Liver (tissue), 3 donors: ENCODE results near the gene C17orf58.

Experiments used
- EGR1 ChIP-seq, 2 donors: IDR thresholded peaks; 2 replicates each; pipeline ENCODE4 v1.6.1; 2016 to 2018; ENCODE audit warnings: antibody characterized with exemption in 2 of 2, low read depth in 2 of 2
- FOXA1 ChIP-seq: IDR thresholded peaks from 2 replicates; pipeline ENCODE4 v1.6.1; 2016; ENCODE audit warnings: antibody characterized with exemption
- GABPA ChIP-seq, 2 donors: IDR thresholded peaks in 1 of 2; conservative IDR thresholded peaks in 1 of 2; 2 replicates each; pipeline ENCODE4 v1.6.1; 2016; ENCODE audit warnings: antibody characterized with exemption in 2 of 2, mild to moderate bottlenecking in 1 of 2, moderate library complexity in 1 of 2
- JUND ChIP-seq, 2 donors: IDR thresholded peaks; 2 replicates each; pipeline ENCODE4 v1.6.1; 2016; ENCODE audit warnings: antibody characterized with exemption in 2 of 2
- RAD21 ChIP-seq, 2 donors: IDR thresholded peaks; 2 replicates each; pipeline ENCODE4 v1.6.1; 2016; ENCODE audit warnings: antibody characterized with exemption in 2 of 2, mild to moderate bottlenecking in 2 of 2
- SP1 ChIP-seq: IDR thresholded peaks from 2 replicates; pipeline ENCODE4 v1.6.1; 2018; ENCODE audit warnings: antibody characterized with exemption, mild to moderate bottlenecking
- TAF1 ChIP-seq: conservative IDR thresholded peaks from 2 replicates; pipeline ENCODE4 v1.6.1; 2016; ENCODE audit warnings: antibody characterized with exemption, mild to moderate bottlenecking
- YY1 ChIP-seq: IDR thresholded peaks from 2 replicates; pipeline ENCODE4 v1.6.1; 2016; ENCODE audit warnings: antibody characterized with exemption, mild to moderate bottlenecking
- TF ChIP-seq, protein P1 (sequence below): fragments of 150-350 bp; IDR thresholded peaks from 2 replicates; pipeline ENCODE4 v1.5.1; 2017; ENCODE audit warnings: improper control_type of control experiment, low read depth, low read length; ENCODE audit not compliant: missing input control
- TF ChIP-seq, protein P2 (sequence below): IDR thresholded peaks from 2 replicates; pipeline ENCODE4 v1.6.1; 2016; ENCODE audit warnings: antibody characterized with exemption
- donor health status: healthy.
- donor health status: healthy.

DNA sequence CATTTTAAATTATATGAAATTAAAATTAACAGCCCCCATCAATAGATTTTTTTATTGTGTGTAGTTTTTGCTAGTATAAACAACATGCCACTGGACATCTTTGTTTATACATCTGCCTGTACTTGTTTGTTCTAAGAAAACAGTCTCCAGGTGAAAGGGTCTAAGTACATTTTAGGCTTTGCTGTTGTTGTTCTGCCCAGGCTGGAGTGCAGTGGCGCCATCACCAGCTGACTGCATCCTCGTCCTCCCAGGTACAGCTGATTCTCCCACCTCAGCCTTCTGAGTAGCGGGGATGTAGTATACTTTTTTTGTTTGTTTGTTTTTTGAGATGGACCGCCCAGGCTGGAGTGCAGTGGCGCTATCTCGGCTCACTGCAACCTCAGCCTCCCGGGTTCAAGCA lies 25.5 kb downstream of the C17orf58 start:
- TF ChIP-seq, protein P1, sequence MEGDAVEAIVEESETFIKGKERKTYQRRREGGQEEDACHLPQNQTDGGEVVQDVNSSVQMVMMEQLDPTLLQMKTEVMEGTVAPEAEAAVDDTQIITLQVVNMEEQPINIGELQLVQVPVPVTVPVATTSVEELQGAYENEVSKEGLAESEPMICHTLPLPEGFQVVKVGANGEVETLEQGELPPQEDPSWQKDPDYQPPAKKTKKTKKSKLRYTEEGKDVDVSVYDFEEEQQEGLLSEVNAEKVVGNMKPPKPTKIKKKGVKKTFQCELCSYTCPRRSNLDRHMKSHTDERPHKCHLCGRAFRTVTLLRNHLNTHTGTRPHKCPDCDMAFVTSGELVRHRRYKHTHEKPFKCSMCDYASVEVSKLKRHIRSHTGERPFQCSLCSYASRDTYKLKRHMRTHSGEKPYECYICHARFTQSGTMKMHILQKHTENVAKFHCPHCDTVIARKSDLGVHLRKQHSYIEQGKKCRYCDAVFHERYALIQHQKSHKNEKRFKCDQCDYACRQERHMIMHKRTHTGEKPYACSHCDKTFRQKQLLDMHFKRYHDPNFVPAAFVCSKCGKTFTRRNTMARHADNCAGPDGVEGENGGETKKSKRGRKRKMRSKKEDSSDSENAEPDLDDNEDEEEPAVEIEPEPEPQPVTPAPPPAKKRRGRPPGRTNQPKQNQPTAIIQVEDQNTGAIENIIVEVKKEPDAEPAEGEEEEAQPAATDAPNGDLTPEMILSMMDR, result no peak
- TF ChIP-seq SP1, result no peak
- TF ChIP-seq FOXA1, result no peak
- TF ChIP-seq TAF1, result no peak
- TF ChIP-seq, protein P2, sequence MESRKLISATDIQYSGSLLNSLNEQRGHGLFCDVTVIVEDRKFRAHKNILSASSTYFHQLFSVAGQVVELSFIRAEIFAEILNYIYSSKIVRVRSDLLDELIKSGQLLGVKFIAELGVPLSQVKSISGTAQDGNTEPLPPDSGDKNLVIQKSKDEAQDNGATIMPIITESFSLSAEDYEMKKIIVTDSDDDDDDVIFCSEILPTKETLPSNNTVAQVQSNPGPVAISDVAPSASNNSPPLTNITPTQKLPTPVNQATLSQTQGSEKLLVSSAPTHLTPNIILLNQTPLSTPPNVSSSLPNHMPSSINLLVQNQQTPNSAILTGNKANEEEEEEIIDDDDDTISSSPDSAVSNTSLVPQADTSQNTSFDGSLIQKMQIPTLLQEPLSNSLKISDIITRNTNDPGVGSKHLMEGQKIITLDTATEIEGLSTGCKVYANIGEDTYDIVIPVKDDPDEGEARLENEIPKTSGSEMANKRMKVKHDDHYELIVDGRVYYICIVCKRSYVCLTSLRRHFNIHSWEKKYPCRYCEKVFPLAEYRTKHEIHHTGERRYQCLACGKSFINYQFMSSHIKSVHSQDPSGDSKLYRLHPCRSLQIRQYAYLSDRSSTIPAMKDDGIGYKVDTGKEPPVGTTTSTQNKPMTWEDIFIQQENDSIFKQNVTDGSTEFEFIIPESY, result no peak
- TF ChIP-seq RAD21 (IDR thresholded peaks at IDR 0.05), result no peak
- TF ChIP-seq EGR1 (IDR thresholded peaks at IDR 0.05; ENCODE audit: low read depth in 2 of 2), result no peak
- TF ChIP-seq YY1, result no peak
- no peak for TF ChIP-seq JUND (IDR thresholded peaks at IDR 0.05)
- TF ChIP-seq GABPA (IDR thresholded peaks at IDR 0.05 in 1 of 2, conservative IDR thresholded peaks at IDR 0.05 in 1 of 2), result no peak
